ENCODE results near the gene MESD. TPM values are rescaled to one million over a fixed set of nuclear protein-coding genes. Genes with fewer than 3 reads are reported as not detected.

The MESD gene
- total RNA-seq, 4 donors from 2014 or later, result 5.5 to 7.9 (median 6.6) TPM

DNA sequence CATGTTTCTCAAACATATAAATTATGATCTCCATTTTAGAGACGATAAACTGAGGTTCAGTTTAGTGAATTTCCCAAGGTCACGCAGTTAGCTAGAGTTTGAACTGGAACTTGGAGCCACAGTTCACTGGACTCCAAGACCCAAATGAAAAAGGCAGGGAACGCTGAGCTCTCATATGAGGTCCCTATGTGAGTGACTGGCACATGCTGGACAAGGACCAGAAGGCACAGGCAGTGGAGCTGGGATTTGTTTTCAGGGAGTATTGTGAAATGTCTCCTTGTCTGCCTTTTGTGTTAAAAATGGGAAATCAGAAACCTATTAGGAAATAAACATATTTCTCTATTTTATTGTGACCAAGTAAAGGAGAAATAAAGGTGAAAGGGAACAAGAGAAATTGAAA is 63.5 kb downstream of the MESD start:
- Histone ChIP-seq H3K4me1 (peaks cover 6 to 17% of the 10 kb centered on the region in 2 donors), H3K27ac (peak overlapping the region in 2 of 4 donors; percentile 57 to 67), H3K27me3 (no peaks in the 10 kb centered on the region), H3K9me3 (no peaks in the 10 kb centered on the region), H3K36me3 (no peaks in the 10 kb centered on the region), H3K4me3 (no peak overlapping the region)
- TF ChIP-seq POLR2A (IDR thresholded peaks at IDR 0.05), result no peak
- TF ChIP-seq, protein P1, sequence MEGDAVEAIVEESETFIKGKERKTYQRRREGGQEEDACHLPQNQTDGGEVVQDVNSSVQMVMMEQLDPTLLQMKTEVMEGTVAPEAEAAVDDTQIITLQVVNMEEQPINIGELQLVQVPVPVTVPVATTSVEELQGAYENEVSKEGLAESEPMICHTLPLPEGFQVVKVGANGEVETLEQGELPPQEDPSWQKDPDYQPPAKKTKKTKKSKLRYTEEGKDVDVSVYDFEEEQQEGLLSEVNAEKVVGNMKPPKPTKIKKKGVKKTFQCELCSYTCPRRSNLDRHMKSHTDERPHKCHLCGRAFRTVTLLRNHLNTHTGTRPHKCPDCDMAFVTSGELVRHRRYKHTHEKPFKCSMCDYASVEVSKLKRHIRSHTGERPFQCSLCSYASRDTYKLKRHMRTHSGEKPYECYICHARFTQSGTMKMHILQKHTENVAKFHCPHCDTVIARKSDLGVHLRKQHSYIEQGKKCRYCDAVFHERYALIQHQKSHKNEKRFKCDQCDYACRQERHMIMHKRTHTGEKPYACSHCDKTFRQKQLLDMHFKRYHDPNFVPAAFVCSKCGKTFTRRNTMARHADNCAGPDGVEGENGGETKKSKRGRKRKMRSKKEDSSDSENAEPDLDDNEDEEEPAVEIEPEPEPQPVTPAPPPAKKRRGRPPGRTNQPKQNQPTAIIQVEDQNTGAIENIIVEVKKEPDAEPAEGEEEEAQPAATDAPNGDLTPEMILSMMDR (IDR thresholded peaks at IDR 0.05 in 4 of 5, conservative IDR thresholded peaks at IDR 0.05 in 1 of 5), result no peak
- ATAC-seq (peak; percentile 50 to 63), DNase-seq (peak in 1 of 2 donors; percentile 19)
- in situ Hi-C loops (cut with MboI; ENCODE audit: low sequenced_read_pairs in 4 of 4) (no loop called here), intact Hi-C loops (cut with DNase I; ENCODE audit: low total_unique reads) (no loop called here)

DNA sequence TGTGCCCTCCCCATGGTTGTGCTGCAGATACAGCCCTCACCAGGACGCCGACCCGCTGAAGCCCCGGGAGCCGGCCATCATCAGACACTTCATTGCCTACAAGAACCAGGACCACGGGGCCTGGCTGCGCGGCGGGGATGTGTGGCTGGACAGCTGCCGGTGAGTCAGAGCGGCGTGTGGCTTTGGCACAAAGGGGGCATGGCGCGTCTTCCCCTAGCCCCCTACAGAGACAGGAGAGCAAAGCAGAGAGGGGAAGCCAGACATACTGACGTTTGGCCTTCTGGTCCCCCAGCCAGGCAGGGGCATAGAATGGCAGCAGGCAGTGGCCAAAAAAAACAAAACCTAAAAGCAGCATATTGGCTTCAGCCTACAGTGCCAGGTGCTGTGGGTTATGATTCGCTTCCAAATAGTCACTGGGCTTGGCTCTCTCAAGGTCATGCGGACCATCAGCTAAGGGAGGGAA is 64.0 kb downstream of the MESD start:
- no peaks in the 10 kb centered on the region for H3K36me3 ChIP-seq
- H3K4me3 ChIP-seq, result peak overlapping the region in 3 of 4 donors; percentile 2 to 21 (median 15)
- peak; percentile 43 to 47 for DNase-seq
- intact Hi-C loops (cut with DNase I; ENCODE audit: low total_unique reads), result no loop called here
- H3K27ac ChIP-seq, result peak overlapping the region in 2 of 4 donors; percentile 57 to 67
- ATAC-seq, result peak; percentile 86 to 90
- TF ChIP-seq POLR2A (IDR thresholded peaks at IDR 0.05), result no peak
- TF ChIP-seq, protein P1 (IDR thresholded peaks at IDR 0.05 in 4 of 5, conservative IDR thresholded peaks at IDR 0.05 in 1 of 5), result no peak
- no peaks in the 10 kb centered on the region for H3K27me3 ChIP-seq
- peaks cover 6 to 17% of the 10 kb centered on the region in 2 donors for H3K4me1 ChIP-seq
- in situ Hi-C loops (cut with MboI; ENCODE audit: low sequenced_read_pairs in 4 of 4), result no loop called here
- no peaks in the 10 kb centered on the region for H3K9me3 ChIP-seq

DNA sequence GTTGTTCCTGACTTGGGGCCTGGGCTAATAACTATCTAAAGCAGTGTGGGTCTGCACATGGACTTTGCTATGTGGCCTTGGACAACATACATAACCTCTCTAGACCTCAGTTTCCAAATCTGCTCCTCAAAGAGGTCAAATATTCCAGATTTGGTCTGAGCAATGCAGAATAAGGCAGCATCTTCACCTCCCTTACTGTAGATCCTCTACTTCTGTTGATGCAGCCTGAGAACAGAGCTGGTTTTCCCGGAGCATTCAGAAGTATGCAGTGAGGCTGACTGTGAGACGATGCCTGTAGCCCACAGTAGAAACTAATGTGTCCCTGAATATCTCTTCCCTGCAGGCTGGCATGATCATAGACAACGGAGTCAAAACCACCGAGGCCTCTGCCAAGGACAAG is 65.3 kb downstream of the MESD start:
- H3K27me3 ChIP-seq, result no peaks in the 10 kb centered on the region
- intact Hi-C loops (cut with DNase I; ENCODE audit: low total_unique reads), result no loop called here
- H3K9me3 ChIP-seq, result no peaks in the 10 kb centered on the region
- no peak overlapping the region for H3K27ac ChIP-seq
- TF ChIP-seq POLR2A (IDR thresholded peaks at IDR 0.05), result no peak
- TF ChIP-seq, protein P1 (IDR thresholded peaks at IDR 0.05 in 4 of 5, conservative IDR thresholded peaks at IDR 0.05 in 1 of 5), result no peak
- no peak overlapping the region for H3K4me3 ChIP-seq
- in situ Hi-C loops (cut with MboI; ENCODE audit: low sequenced_read_pairs in 4 of 4), result no loop called here
- ATAC-seq (no peak), DNase-seq (no peak)
- peaks cover 6 to 17% of the 10 kb centered on the region in 2 donors for H3K4me1 ChIP-seq
- H3K36me3 ChIP-seq, result no peaks in the 10 kb centered on the region

DNA sequence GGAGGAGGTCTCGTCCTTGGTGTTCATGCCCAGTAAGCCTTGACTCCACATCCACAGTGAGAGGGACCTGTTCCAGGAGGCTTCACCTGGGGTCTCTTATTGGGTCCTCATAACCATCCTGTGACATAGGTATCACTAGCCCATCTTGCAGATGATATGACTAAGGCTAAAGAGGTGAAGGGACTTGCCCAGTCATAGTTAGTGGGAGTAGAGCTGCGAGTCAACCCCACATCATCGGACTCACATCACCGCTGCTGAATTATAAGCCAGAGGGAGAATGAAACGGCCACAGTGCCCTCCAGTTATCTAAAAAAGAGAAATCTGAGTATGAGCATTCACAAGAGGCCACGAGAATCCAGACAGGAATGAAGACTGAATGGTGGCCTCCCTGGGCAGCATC is 66.0 kb downstream of the MESD start:
- Histone ChIP-seq H3K36me3 (no peaks in the 10 kb centered on the region), H3K9me3 (no peaks in the 10 kb centered on the region), H3K4me1 (peaks cover 6 to 17% of the 10 kb centered on the region in 2 donors), H3K4me3 (no peak overlapping the region), H3K27me3 (no peaks in the 10 kb centered on the region), H3K27ac (no peak overlapping the region)
- no peak for TF ChIP-seq POLR2A (IDR thresholded peaks at IDR 0.05)
- TF ChIP-seq, protein P1 (IDR thresholded peaks at IDR 0.05 in 4 of 5, conservative IDR thresholded peaks at IDR 0.05 in 1 of 5), result no peak
- no peak for DNase-seq
- in situ Hi-C loops (cut with MboI; ENCODE audit: low sequenced_read_pairs in 4 of 4) (no loop called here), intact Hi-C loops (cut with DNase I; ENCODE audit: low total_unique reads) (no loop called here)
- no peak for ATAC-seq

Data from gastrocnemius medialis (tissue), 4 donors.